CD4-positive, CD25-positive, alpha-beta regulatory T cell (primary cell): ENCODE data around the gene HOMEZ. TPM values are rescaled to one million over a fixed set of nuclear protein-coding genes. Genes with fewer than 3 reads are reported as not detected.
"Not testable (repeated sequence)": the region's sequence is repeated elsewhere in the genome, so short reads cannot be mapped to it uniquely, and the experiment has no call there.

Experiments
- ATAC-seq, 2 donors: fragments of 150-1000 bp; cut with Tn5 transposase; one replicate each; pipeline ENCODE4 v1.10.0; 2021; ENCODE audit warnings: low read depth in 2 of 2, moderate number of reproducible peaks in 2 of 2, moderate library complexity in 1 of 2
- DNase-seq, 3 donors: peaks; one replicate each; pipeline versions ENCODE4 v3.0.0 to v3.0.0-alpha.2; 2012 to 2022; ENCODE audit warnings: mixed read lengths in 1 of 3
- H3K27ac ChIP-seq: one replicate; pipeline ENCODE4 v1.7.0; 2013; ENCODE audit warnings: mild to moderate bottlenecking, low read length; ENCODE audit not compliant: insufficient read depth, poor library complexity, severe bottlenecking
- H3K27me3 ChIP-seq: one replicate; pipeline ENCODE4 v1.7.0; 2013; ENCODE audit warnings: low read length; ENCODE audit not compliant: control insufficient read depth, insufficient read depth
- H3K36me3 ChIP-seq: one replicate; pipeline ENCODE4 v1.7.0; 2013; ENCODE audit warnings: mild to moderate bottlenecking, low read length, moderate library complexity; ENCODE audit not compliant: control insufficient read depth, insufficient read depth
- H3K4me1 ChIP-seq: 2 replicates; pipeline ENCODE4 v1.7.0; 2013; ENCODE audit warnings: mild to moderate bottlenecking, low read length; ENCODE audit not compliant: insufficient read depth, control insufficient read depth, poor library complexity, severe bottlenecking
- H3K4me3 ChIP-seq: one replicate; pipeline ENCODE4 v1.7.0; 2013; ENCODE audit warnings: low read depth, mild to moderate bottlenecking, low read length, moderate library complexity
- H3K9me3 ChIP-seq, 2 experiments: 1 replicate in 1 of 2; 2 replicates in 1 of 2; pipeline ENCODE4 v1.7.0; 2013; ENCODE audit warnings: low read length in 2 of 2, mild to moderate bottlenecking in 1 of 2, moderate library complexity in 1 of 2; ENCODE audit not compliant: control insufficient read depth in 2 of 2
- H3K27ac Mint-ChIP-seq, 3 donors: one replicate each; pipeline ENCODE4 v1.8.0; 2020 to 2022; ENCODE audit warnings: mild to moderate bottlenecking in 3 of 3, mixed read lengths in 3 of 3, moderate library complexity in 2 of 3
- H3K27me3 Mint-ChIP-seq: one replicate; pipeline ENCODE4 v1.8.0; 2022; ENCODE audit warnings: mild to moderate bottlenecking, mixed read lengths
- H3K36me3 Mint-ChIP-seq: one replicate; pipeline ENCODE4 v1.8.0; 2020; ENCODE audit warnings: mixed read lengths
- H3K4me1 Mint-ChIP-seq, 4 donors: one replicate each; pipeline ENCODE4 v1.8.0; 2020 to 2022; ENCODE audit warnings: mixed read lengths in 4 of 4, mild to moderate bottlenecking in 1 of 4
- H3K4me3 Mint-ChIP-seq, 4 donors: one replicate each; pipeline ENCODE4 v1.8.0; 2020 to 2022; ENCODE audit warnings: mild to moderate bottlenecking in 4 of 4, mixed read lengths in 4 of 4, moderate library complexity in 3 of 4
- H3K9me3 Mint-ChIP-seq, 7 donors: one replicate each; pipeline ENCODE4 v1.8.0; 2020 to 2022; ENCODE audit warnings: mixed read lengths in 7 of 7, mild to moderate bottlenecking in 3 of 7, moderate library complexity in 2 of 7
- polyA plus RNA-seq, 4 donors: library from polyadenylated mRNA; unstranded; fragments of 300-500 nt; fragmentation: Illumina TruSeq; gene quantifications; one replicate each; pipeline ENCODE4 v1.2.3, GENCODE V29; 2021
- total RNA-seq: library from RNA; stranded (reverse); gene quantifications from one replicate; pipeline ENCODE4 v1.2.3, GENCODE V29; 2022

The HOMEZ gene
- total and polyA plus RNA-seq, 5 donors from 2014 or later: 3.3 to 7.4 (median 6.0) TPM

GRCh38 chr14:23237772-23238594, 47.9 kb downstream of the HOMEZ start, which contains the start of gene RNF212B:
Gene RNF212B (plus strand): TSS chr14:23237936. CDS start chr14:23240346, 2,410 bp downstream.
- H3K4me1 ChIP-seq: peaks cover 6% of the 10 kb centered on the region
- peak; percentile 40 to 76 (median 54) for DNase-seq
- H3K36me3 ChIP-seq: no peaks in the 10 kb centered on the region
- peak; percentile 66 to 79 for ATAC-seq
- Mint-ChIP-seq H3K9me3 (no peaks in the 10 kb centered on the region), H3K4me1 (peaks cover 0 to 6% (median 0%) of the 10 kb centered on the region in 4 donors), H3K27ac (peak within 1 kb of the TSS in 1 of 3 donors; percentile 67), H3K36me3 (no peaks in the 10 kb centered on the region), H3K27me3 (peaks cover 14% of the 10 kb centered on the region), H3K4me3 (peak within 1 kb of the TSS in 1 of 4 donors; percentile 61)
- H3K9me3 ChIP-seq: no peaks in the 10 kb centered on the region
- peaks cover 12% of the 10 kb centered on the region for H3K27me3 ChIP-seq
- no peak within 1 kb of the TSS for H3K27ac ChIP-seq
- no peak within 1 kb of the TSS for H3K4me3 ChIP-seq

GRCh38 chr14:23232241-23232808, 53.6 kb downstream of the HOMEZ start:
- H3K27me3 ChIP-seq, H3K4me1 Mint-ChIP-seq, H3K4me1 ChIP-seq, H3K36me3 ChIP-seq, DNase-seq, H3K9me3 ChIP-seq, H3K4me3 ChIP-seq, H3K4me3 Mint-ChIP-seq, H3K36me3 Mint-ChIP-seq, H3K27ac ChIP-seq, ATAC-seq, H3K27ac Mint-ChIP-seq, H3K9me3 Mint-ChIP-seq: not testable (repeated sequence)
- peaks cover 10% of the 10 kb centered on the region for H3K27me3 Mint-ChIP-seq

- H3K4me3 ChIP-seq: no peak overlapping the region
Measured at GRCh38 chr14:23228812-23229211, 57.1 kb downstream of the HOMEZ start.

GRCh38 chr14:23227566-23227965, 58.4 kb downstream of the HOMEZ start:
- H3K36me3 ChIP-seq: no peaks in the 10 kb centered on the region

More at GRCh38 chr14:23228812-23229211, 57.1 kb downstream of the HOMEZ start:
- ATAC-seq (no peak), DNase-seq (no peak)
- Mint-ChIP-seq H3K4me1 (no peaks in the 10 kb centered on the region), H3K9me3 (peaks cover 0 to 9% (median 3%) of the 10 kb centered on the region in 7 donors), H3K27me3 (peaks cover 17% of the 10 kb centered on the region), H3K27ac (no peak overlapping the region), H3K4me3 (no peak overlapping the region), H3K36me3 (no peaks in the 10 kb centered on the region)
- H3K9me3 ChIP-seq: no peaks in the 10 kb centered on the region
- H3K36me3 ChIP-seq: no peaks in the 10 kb centered on the region
- no peaks in the 10 kb centered on the region for H3K4me1 ChIP-seq
- no peak overlapping the region for H3K27ac ChIP-seq
- H3K27me3 ChIP-seq: no peaks in the 10 kb centered on the region

GRCh38 chr14:23224958-23225357, 61.0 kb downstream of the HOMEZ start:
- not testable (repeated sequence) for H3K27me3 ChIP-seq, ATAC-seq, H3K4me3 ChIP-seq, H3K4me3 Mint-ChIP-seq, H3K4me1 Mint-ChIP-seq, H3K36me3 Mint-ChIP-seq, H3K27ac ChIP-seq, H3K27ac Mint-ChIP-seq, H3K36me3 ChIP-seq, H3K9me3 Mint-ChIP-seq, H3K9me3 ChIP-seq, DNase-seq, H3K4me1 ChIP-seq
- peaks cover 45% of the 10 kb centered on the region for H3K27me3 Mint-ChIP-seq

More at GRCh38 chr14:23227566-23227965, 58.4 kb downstream of the HOMEZ start:
- H3K9me3 ChIP-seq: no peaks in the 10 kb centered on the region
- ATAC-seq (no peak), DNase-seq (no peak)
- H3K27me3 Mint-ChIP-seq: peaks cover 21% of the 10 kb centered on the region
- no peaks in the 10 kb centered on the region for H3K36me3 Mint-ChIP-seq
- peaks cover 0 to 9% (median 3%) of the 10 kb centered on the region in 7 donors for H3K9me3 Mint-ChIP-seq
- H3K4me1 ChIP-seq: no peaks in the 10 kb centered on the region
- H3K27me3 ChIP-seq: no peaks in the 10 kb centered on the region
- no peak overlapping the region for H3K4me3 ChIP-seq
- no peaks in the 10 kb centered on the region for H3K4me1 Mint-ChIP-seq
- no peak overlapping the region for H3K27ac ChIP-seq
- no peak overlapping the region for H3K27ac Mint-ChIP-seq
- no peak overlapping the region for H3K4me3 Mint-ChIP-seq

Other genes starting within 250 kb of the HOMEZ start
- gene PSMB11, start 243.9 kb downstream of the HOMEZ start, total RNA-seq: not detected
- gene PSMB11, start 243.9 kb downstream of the HOMEZ start, polyA plus RNA-seq: not detected
- gene CDH24, start 228.6 kb downstream of the HOMEZ start, total RNA-seq: 2.9 TPM
- gene CDH24, start 228.6 kb downstream of the HOMEZ start, polyA plus RNA-seq: under 1 TPM; 0.17 to 0.79 (median 0.25) TPM
- 340 TPM for gene ACIN1, start 191.0 kb downstream of the HOMEZ start, total RNA-seq
- gene ACIN1, start 191.0 kb downstream of the HOMEZ start, polyA plus RNA-seq: 10 to 100 TPM in 1 of 4 donors, 1 to 10 TPM in 3; 6.8 to 10.1 (median 7.4) TPM
- gene C14orf119, start 190.6 kb downstream of the HOMEZ start, total RNA-seq: 13.6 TPM
- 100 to 1,000 TPM; 131 to 187 (median 156) TPM for gene C14orf119, start 190.6 kb downstream of the HOMEZ start, polyA plus RNA-seq
- not detected for gene CIROP, start 181.1 kb downstream of the HOMEZ start, total RNA-seq
- under 1 TPM in 1 of 4 donors, not detected in 3; 0.23 TPM for gene CIROP, start 181.1 kb downstream of the HOMEZ start, polyA plus RNA-seq
- not detected for gene CEBPE, start 166.9 kb downstream of the HOMEZ start, total RNA-seq
- gene CEBPE, start 166.9 kb downstream of the HOMEZ start, polyA plus RNA-seq: under 1 TPM in 3 of 4 donors, not detected in 1; 0.14 to 0.29 (median 0.24) TPM
- gene SLC7A8, start 102.5 kb downstream of the HOMEZ start, total RNA-seq: not detected
- 1 to 10 TPM in 3 of 4 donors, under 1 TPM in 1; 0.48 to 1.8 (median 1.1) TPM for gene SLC7A8, start 102.5 kb downstream of the HOMEZ start, polyA plus RNA-seq
- not detected for gene RNF212B, start 48.2 kb downstream of the HOMEZ start, total RNA-seq
- not detected for gene RNF212B, start 48.2 kb downstream of the HOMEZ start, polyA plus RNA-seq
- gene PPP1R3E, start 16.7 kb upstream of the HOMEZ start, total RNA-seq: 33.2 TPM
- 1 to 10 TPM; 2.5 to 4.6 (median 2.9) TPM for gene PPP1R3E, start 16.7 kb upstream of the HOMEZ start, polyA plus RNA-seq
- 2.6 TPM for gene BCL2L2, start 20.7 kb upstream of the HOMEZ start, total RNA-seq
- gene BCL2L2, start 20.7 kb upstream of the HOMEZ start, polyA plus RNA-seq: not detected
- gene PABPN1, start 35.3 kb upstream of the HOMEZ start, total RNA-seq: 188 TPM
- 100 to 1,000 TPM in 1 of 4 donors, 10 to 100 TPM in 3; 78.8 to 102 (median 89.3) TPM for gene PABPN1, start 35.3 kb upstream of the HOMEZ start, polyA plus RNA-seq
- 3.2 TPM for gene SLC22A17, start 66.8 kb upstream of the HOMEZ start, total RNA-seq
- gene SLC22A17, start 66.8 kb upstream of the HOMEZ start, polyA plus RNA-seq: 1 to 10 TPM in 3 of 4 donors, under 1 TPM in 1; 0.94 to 3.2 (median 2.1) TPM
- gene EFS, start 79.0 kb upstream of the HOMEZ start, total RNA-seq: not detected
- not detected for gene EFS, start 79.0 kb upstream of the HOMEZ start, polyA plus RNA-seq
- not detected for gene IL25, start 86.7 kb upstream of the HOMEZ start, total RNA-seq
- not detected for gene IL25, start 86.7 kb upstream of the HOMEZ start, polyA plus RNA-seq
- gene CMTM5, start 90.9 kb upstream of the HOMEZ start, total RNA-seq: 2.8 TPM
- not detected for gene CMTM5, start 90.9 kb upstream of the HOMEZ start, polyA plus RNA-seq
- gene MYH6, start 122.1 kb upstream of the HOMEZ start, total RNA-seq: not detected
- not detected for gene MYH6, start 122.1 kb upstream of the HOMEZ start, polyA plus RNA-seq
- gene MYH7, start 149.5 kb upstream of the HOMEZ start, total RNA-seq: not detected
- gene MYH7, start 149.5 kb upstream of the HOMEZ start, polyA plus RNA-seq: not detected
- 102 TPM for gene NGDN, start 183.6 kb upstream of the HOMEZ start, total RNA-seq
- 10 to 100 TPM; 77.1 to 90.8 (median 84.8) TPM for gene NGDN, start 183.6 kb upstream of the HOMEZ start, polyA plus RNA-seq